NCI-H2171 (cell line): ENCODE measurements around the gene CHTF18.

Experiments
- DNase-seq: peaks from one replicate; lab custom pipeline; 2025; lab: John Stamatoyannopoulos, UW

CHTF18 gene

DNA sequence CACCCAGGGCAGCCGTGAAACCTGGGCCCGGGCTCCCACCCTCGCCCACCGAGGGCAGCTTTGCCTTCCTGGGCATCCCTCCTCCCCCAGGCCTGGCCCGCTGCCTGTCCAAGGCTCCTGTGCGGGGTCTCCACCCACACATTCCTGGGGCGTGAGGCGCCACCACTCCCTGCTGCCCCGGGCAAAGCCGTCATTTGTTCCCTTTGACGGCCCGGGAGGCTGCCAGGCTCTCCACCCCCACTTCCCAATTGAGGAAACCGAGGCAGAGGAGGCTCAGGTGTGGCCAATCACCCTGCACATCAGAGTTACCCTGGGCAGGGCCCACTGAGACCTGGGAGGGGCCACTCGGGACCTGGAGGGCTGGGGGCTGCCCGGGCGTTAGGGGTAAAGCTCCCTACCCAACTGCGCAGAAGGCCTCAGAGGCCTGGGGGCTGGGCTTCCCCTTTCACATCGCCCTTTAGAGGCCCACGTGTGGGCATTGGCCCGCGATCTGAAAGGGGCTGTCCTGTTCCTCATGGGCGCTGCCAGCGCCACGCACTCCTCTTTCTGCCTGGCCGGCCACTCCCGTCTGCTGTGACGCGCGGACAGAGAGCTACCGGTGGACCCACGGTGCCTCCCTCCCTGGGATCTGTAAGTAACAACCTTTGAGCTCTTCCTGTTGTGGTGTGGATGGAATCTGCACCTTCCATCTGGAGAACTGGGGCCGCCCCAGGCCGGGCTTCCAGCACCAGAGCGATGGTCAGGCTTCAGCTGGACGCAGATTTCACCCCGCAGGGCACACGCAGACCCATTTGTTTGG, 27.7 kb upstream of the CHTF18 start, which contains the start of gene MSLN:
MSLN (plus strand) TSS at position 190 of the 799 bp plus-strand sequence. CDS start 1,947 bp downstream, outside the sequence.
- no peak for DNase-seq

DNA sequence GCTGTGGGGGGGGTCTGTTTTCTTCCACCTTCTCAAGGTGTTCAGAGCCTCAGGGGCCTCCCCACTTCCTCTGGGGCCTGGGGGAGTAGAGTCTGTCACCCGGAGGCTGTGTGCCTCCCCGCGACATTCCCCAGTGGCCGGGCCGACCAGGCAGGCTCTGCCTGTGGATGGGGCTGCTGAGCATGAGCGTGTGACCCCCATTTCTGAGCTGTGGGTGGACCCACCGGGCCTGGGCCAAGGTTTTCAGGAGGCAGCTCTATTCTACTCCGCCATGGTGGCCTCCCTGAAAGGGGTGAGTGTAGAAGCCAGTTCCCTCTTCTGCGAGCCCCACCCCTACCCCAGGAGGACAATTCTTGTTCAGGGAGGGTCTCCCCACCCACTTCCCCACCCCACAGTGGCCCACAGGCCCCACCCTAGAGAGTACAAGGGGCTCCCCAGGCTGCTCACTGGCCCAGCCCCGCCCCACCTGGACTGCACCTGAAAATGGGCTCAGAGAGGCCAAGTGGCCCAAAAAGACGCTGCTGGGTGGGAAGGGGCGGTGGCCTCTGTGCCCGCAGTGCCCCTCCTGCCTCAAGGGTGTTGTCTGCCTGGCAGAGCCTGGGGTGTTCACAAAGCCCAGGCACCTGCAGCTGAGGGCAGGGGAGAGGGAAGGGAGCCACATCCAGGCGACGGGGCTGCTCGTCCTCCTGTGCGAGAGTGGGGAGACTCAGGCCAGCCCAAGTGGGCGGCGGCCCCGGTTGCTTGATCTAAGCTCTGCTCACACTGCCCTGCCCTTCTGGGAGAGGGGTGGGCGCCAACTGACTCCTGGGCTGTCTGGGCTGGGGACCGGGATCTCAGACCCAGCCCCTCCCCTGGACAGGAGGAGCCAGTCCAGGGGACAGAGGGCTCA, 26.6 kb upstream of the CHTF18 start:
- DNase-seq: no peak

DNA sequence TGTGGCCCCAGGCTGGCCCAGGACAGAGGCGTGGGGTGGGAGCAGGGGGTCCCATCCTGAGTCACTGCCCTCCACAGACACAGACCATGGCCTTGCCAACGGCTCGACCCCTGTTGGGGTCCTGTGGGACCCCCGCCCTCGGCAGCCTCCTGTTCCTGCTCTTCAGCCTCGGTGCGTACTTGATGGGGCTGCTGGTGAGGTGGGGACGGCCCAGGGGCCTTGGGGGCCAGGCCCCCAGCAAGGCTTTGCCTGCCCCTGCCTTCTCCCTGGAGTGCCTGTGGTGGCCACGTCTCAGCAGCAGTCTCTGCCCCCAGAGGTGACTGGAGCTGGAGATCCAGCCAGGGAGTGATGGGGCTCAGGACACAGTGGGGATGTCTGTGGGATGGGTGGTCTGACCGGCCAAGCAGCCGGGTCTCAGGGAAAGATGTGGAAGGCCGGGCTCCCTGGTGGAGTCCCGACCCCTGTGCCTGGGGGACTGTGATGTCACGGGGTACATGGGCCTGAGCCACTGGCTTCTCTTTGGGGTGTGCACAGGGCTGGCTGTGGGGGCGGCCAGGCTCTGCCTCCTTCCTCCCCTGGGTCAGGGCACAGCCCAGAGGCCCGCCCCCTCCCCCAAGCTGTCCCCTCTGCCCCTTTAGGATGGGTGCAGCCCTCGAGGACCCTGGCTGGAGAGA, 25.7 kb upstream of the CHTF18 start:
- DNase-seq: no peak

DNA sequence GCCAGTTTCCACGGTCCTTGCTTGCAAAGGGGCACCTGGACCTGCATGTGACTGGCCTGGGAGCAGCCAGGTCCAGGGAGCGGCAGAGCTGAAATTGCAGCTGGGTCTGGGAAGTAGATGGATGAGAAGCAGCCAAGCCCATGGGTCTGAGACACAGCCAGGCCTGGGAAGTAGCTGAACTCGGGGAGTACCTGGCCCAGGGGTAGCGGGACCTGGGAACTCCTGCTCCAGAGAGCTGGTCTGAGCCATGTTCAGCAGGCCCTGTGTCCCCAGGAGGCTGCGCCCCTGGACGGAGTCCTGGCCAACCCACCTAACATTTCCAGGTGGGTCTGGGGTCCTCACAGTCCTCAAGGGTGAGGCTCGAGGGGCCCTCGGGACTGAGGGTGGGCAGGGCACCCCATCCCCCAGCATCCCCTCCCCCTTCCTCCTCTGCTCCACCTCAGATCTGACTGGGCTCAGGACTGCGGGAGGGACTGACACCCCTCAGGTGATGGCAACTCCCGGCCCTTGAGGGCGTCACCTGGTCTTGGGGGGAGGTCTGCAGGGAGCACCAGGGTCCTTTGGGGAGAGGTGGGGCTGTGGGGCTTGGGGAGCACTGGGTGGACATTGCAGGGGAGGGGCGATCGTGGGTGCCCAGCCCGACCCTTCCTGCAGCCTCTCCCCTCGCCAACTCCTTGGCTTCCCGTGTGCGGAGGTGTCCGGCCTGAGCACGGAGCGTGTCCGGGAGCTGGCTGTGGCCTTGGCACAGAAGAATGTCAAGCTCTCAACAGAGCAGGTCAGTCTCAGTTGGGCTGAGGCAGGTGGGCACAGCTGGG, 24.8 kb upstream of the CHTF18 start:
- no peak for DNase-seq

DNA sequence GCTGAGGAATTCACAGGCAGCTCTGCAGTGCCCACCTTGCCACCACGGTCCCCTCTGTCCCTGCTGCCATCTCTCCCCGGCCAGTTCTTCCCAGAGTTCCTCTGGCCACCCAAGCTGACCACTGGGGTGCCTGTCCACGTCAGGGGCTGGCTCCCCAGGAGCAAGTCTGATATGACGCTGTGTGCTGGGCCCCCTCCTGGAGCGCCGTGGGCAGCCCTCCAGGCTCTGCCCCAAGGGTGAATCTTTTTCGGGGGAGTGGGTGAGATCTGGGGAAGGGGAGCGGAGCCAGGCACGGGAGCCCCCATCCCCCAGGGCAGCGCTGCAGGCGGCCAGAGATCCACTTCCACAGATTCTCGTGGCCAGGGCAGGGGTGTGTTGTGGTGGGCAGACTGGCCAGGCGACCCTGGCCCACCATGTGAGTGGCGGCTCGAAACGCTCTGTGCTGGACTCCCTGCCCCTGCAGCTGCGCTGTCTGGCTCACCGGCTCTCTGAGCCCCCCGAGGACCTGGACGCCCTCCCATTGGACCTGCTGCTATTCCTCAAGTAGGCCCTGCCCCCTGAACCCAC, 24.2 kb upstream of the CHTF18 start:
- DNase-seq: no peak

DNA sequence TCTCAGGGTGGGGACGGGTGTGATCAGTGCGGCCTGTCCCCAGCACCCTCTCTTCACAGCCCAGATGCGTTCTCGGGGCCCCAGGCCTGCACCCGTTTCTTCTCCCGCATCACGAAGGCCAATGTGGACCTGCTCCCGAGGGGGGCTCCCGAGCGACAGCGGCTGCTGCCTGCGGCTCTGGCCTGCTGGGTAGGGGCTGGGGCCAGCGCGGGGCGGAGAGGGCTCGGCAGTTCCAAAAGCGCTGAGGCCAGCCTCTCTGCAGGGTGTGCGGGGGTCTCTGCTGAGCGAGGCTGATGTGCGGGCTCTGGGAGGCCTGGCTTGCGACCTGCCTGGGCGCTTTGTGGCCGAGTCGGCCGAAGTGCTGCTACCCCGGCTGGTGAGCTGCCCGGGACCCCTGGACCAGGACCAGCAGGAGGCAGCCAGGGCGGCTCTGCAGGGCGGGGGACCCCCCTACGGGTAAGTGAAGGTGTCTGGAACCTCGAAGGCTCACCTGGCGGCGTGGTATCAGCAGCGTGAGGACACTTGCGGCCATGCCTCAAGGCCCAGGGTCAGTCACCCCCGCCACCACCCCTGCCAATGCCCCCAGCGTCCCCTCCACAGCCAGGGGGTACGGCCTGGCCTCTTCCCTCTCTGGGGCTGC, 23.5 kb upstream of the CHTF18 start:
- no peak for DNase-seq

DNA sequence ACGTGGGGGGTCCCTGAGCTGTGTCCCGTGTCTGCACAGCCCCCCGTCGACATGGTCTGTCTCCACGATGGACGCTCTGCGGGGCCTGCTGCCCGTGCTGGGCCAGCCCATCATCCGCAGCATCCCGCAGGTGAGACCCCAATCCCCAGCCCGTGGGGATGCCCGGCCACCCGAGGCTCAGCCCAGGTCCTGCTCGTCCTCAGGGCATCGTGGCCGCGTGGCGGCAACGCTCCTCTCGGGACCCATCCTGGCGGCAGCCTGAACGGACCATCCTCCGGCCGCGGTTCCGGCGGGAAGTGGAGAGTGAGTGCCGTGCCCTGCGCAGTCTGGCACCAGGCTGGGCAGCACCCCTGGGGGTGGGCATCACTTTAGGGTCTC, 22.9 kb upstream of the CHTF18 start:
- DNase-seq: no peak

DNA sequence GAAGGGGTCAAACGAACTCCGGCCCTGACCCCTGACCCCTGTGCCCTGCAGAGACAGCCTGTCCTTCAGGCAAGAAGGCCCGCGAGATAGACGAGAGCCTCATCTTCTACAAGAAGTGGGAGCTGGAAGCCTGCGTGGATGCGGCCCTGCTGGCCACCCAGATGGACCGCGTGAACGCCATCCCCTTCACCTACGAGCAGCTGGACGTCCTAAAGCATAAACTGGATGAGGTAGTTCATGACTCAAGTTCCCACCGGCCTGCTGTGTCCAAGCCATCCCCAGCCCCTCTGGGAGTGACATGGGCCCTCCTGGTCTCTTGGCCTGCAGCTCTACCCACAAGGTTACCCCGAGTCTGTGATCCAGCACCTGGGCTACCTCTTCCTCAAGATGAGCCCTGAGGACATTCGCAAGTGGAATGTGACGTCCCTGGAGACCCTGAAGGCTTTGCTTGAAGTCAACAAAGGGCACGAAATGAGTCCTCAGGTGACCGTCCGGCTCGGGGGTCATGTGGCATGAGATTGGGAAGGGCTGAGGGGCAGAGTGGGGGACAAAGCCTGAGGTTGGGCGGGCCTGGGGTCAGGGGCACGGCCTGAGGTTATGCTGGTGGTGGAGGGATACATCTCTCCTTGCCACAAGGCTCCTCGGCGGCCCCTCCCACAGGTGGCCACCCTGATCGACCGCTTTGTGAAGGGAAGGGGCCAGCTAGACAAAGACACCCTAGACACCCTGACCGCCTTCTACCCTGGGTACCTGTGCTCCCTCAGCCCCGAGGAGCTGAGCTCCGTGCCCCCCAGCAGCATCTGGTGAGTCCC, 22.2 kb upstream of the CHTF18 start:
- no peak for DNase-seq

DNA sequence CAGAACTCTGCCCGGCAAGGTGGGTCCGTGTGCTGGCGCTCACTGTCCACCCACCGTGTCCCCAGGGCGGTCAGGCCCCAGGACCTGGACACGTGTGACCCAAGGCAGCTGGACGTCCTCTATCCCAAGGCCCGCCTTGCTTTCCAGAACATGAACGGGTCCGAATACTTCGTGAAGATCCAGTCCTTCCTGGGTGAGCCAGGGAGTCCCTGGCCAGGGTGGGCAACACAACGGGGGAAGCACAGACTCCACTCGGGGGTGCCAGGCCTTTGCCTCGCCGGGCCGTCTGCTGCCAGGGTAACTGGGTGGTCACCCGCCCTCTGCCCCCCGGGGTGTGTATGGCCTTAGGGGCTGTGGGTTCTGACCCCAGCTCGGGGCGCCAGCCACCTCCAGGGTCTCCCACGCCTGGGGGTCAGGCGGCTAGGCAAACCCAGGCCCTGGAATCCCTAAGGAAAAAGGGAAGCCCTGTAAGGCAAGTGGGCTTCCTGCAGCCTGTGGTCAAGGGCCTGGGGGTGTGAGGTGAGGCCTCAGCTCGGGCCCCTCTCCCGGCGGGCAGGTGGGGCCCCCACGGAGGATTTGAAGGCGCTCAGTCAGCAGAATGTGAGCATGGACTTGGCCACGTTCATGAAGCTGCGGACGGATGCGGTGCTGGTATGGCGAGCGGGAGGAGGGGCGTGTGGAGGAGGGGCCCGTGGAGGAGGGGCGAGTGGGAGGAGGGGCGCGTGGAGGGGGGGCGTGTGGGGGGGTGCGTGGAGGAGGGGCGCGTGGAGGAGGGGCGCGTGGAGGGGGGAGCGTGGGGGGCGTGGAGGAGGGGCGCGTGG, 21.4 kb upstream of the CHTF18 start:
- no peak for DNase-seq

DNA sequence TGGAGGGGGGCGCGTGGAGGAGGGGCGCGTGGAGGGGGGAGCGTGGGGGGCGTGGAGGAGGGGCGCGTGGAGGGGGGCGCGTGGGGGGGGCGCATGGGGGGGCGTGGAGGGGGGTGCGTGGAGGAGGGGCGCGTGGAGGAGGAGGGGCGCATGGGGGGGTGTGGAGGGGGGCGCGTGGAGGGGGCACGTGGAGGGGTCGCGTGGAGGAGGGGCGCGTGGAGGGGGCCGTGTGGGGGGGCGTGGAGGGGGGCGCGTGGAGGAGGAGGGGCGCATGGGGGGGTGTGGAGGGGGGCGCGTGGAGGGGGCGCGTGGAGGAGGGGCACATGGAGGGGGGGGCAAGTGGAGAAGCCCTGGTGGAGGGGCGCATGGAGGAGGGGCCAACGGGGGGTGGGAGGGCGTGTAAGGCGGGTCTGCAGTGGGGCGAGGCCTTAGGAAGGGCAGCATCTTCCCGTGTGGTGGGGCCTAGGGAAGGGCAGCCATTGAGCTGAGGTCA, 20.6 kb upstream of the CHTF18 start:
- DNase-seq: no peak

DNA sequence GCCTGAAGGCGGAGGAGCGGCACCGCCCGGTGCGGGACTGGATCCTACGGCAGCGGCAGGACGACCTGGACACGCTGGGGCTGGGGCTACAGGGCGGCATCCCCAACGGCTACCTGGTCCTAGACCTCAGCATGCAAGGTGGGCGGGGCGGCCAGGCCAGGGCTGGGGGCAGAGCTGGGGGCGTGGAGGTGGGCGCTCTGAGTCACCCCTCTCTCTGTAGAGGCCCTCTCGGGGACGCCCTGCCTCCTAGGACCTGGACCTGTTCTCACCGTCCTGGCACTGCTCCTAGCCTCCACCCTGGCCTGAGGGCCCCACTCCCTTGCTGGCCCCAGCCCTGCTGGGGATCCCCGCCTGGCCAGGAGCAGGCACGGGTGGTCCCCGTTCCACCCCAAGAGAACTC, 20.0 kb upstream of the CHTF18 start:
- no peak for DNase-seq

DNA sequence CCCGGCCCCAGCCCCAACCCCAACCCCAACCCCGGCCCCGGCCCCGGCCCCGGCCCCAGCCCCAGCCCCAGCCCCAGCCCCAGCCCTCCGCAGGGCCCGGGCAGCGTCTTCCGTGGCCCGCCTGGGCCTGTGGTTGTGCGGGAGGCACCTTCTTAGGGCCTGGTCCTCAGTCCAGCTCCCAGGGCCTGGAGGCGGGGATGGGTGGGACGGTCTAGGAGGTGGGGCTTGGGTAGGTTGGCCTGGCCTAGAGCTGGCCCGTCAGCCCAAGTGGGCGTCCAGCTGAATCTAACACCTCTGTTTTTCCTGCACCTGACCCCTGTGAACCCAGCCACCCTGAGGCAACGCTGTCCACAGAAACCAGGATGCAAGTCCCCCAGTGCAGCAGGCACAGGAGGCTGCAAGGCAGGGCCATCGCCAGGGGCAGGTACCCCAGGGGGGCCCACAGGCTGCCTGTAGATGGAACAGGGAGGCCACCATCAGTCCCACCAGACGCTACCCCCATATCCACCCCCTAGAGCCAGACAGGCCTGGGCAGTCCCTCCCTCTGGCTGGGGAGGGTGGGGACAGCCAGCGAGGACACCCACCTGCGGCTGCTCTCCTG, 19.1 kb upstream of the CHTF18 start:
- DNase-seq: no peak

DNA sequence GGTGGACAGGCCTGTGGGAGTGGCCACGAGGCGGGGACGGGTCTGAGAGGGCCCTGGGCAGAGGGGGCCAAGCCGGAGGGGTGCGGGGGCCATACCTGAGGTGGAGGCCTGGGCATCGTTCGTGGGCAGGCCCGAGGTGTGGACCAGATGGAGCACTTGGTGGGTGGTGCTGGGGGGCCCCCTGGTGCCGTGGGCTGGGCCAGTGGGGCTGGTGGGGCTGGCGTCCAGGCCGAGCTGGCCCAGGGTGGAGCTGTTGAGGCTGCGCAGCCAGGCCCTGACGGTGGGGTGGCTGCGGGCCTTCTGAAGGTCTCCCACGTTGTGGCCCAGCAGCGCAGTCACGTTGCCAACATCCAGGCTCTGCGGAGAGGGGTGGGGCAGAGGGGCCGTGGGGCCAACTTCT, 18.5 kb upstream of the CHTF18 start:
- DNase-seq: no peak

DNA sequence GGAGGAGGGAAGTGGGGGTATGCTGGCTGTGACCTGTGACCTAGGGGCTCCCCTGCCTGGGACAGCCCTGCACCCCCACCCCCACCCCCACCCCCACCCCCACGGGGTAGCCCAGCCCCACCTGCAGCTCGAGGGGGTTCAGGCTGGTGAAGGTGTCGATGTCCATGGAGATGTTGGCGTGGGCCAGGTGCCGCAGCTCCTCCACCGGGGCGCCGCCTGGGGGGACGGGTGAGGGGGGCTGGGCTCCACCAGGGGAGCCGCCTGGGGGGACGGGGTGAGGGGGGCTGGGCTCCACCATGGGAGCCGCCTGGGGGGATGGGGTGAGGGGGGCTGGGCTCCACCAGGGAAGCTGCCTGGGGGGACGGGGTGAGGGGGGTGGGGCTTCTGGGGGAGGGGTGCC, 18.0 kb upstream of the CHTF18 start:
- no peak for DNase-seq

DNA sequence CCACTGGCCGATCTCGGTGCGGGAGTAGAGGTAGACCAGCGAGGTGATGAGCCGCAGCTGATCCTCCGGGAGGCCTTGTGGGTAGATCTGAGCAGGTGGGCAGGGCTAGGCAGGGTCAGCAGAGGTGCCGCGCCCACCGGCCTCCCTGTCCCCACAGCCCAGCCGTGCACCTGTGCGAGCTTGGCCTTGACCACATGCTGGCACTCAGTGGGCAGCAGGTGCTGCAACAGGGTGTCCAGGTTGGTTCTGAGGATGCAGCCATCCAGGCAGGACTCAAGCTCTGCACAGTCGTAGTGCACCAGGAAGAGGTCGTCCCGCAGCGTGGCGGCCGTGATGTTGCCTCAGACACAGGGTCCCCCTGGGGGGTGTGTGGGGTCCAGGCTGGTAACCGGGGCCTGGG, 15.5 kb upstream of the CHTF18 start:
- no peak for DNase-seq

DNA sequence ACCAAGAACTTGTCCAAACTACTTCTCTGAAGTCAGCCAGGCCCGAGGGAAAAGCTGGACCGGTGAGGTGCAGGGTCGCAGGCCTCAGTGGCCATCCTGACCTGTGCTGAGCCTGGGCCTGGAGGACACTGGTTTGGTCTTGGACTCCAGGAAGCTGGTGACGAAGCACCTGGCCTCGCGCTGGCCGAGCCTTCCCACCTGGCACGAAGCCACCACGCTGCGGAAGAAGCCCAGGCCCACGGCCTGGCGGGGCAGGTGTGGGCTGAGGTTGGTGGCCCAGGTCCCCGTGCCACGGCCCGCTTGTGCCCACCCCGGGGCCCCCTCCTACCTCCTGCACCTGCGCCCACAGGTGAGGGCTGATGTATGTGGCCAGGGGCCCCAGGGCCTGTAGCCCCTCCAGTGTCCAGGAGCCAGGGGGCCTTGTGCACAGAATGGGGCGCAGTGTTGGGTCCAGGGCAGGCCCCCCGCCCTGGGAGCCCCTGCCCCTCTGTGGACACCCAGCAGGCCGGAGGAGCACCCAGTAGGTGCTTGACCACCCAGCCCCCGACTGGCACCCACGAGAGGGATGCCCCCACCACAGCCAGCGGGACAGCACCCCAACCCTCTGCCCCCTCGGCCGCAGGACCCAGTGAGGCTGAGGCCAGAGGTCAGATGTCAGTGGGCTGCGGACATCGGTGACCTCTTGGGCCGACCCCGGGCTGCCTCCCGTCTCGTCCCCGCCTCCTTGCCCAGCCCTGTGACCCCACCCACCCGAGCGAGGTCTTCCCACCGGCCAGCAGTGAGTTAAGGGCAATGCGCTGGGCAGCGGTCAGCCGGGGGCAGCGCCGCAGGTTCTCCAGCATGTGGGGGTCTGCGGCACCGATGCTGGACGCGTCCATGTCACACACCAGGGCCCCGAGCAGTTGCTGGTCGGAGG, 14.1 kb upstream of the CHTF18 start:
- DNase-seq: no peak

DNA sequence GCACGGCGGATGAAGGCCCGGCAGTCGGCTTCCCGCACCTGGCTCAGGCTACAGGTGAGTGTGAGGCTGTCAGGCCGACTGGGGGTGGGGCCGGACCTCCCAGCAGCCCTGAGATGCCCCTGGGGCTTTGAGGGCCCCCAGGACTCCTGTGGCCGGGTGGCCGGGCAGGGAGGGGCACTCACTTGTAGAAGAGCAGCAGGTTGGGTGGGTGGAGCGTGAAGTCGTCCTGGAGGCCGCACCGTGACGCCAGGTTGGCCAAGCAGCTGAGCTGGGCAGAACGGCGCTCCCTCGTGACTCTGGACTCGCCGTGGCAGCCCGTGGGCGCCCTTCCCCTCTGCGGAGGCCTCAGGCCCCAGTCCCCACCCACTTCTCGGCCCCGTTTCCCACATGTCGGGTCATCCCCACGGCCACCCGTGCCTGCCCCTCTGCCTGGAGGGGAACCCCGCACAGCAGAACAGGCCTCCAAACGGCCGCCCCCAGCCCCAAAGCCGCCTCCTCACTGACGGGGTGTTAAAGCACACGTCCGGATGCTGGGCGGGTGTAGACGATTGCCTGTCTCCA, 13.1 kb upstream of the CHTF18 start:
- DNase-seq: no peak
